Kidney (tissue), 14 donors: ENCODE data around the gene SLC25A47. TPM values are rescaled to one million over a fixed set of nuclear protein-coding genes. Genes with fewer than 3 reads are reported as not detected.

Experiments used
- DNase-seq, 5 donors: peaks; one replicate each; pipeline ENCODE4 v3.0.0-alpha.2; 2013 to 2020
- FAIRE-seq: peaks from 2 replicates; lab custom pipeline; 2012; peaks lifted over from hg19 to GRCh38; lab: Jason Lieb, UNC
- H3K27ac ChIP-seq, 2 donors: one replicate each; pipeline ENCODE4 v1.7.0; 2013; ENCODE audit warnings: low read depth in 2 of 2, low read length in 2 of 2, inconsistent platforms in 1 of 2
- H3K27me3 ChIP-seq: one replicate; pipeline ENCODE4 v1.7.1; 2013; ENCODE audit warnings: low read length, inconsistent platforms; ENCODE audit not compliant: control insufficient read depth, insufficient read depth
- H3K36me3 ChIP-seq, 3 donors: one replicate each; pipeline versions ENCODE4 v1.7.0 to v1.7.1; 2013; ENCODE audit warnings: low read length in 3 of 3, control low read depth in 1 of 3, inconsistent platforms in 1 of 3; ENCODE audit not compliant: insufficient read depth in 3 of 3, control insufficient read depth in 2 of 3
- H3K4me1 ChIP-seq, 3 donors: one replicate each; pipeline versions ENCODE4 v1.7.0 to v1.7.1; 2013; ENCODE audit warnings: low read length in 3 of 3, inconsistent platforms in 1 of 3, low read depth in 1 of 3; ENCODE audit not compliant: control insufficient read depth in 2 of 3, insufficient read depth in 2 of 3
- H3K4me3 ChIP-seq, 3 donors: one replicate each; pipeline versions ENCODE4 v1.7.0 to v1.8.1; 2013; ENCODE audit warnings: low read length in 3 of 3, control low read depth in 1 of 3, inconsistent platforms in 1 of 3
- H3K9ac ChIP-seq, 3 donors: one replicate each; pipeline versions ENCODE4 v1.7.0 to v1.7.1; 2013; ENCODE audit warnings: low read length in 3 of 3, control low read depth in 1 of 3, inconsistent platforms in 1 of 3
- H3K9me3 ChIP-seq, 3 donors: one replicate each; pipeline versions ENCODE4 v1.7.0 to v1.7.1; 2013; ENCODE audit warnings: low read length in 3 of 3, control low read depth in 1 of 3, inconsistent platforms in 1 of 3; ENCODE audit not compliant: control insufficient read depth in 2 of 3, insufficient read depth in 1 of 3
- intact Hi-C: fragments of 100-400 bp; cut with DNase I; formaldehyde crosslinking; loops from one replicate; pipeline ENCODE4 v1.11.1; 2022
- polyA plus RNA-seq: library from polyadenylated mRNA; stranded (reverse); fragments of 350-450 nt; fragmentation: Illumina TruSeq; extraction: RNeasy Lipid Tissue Mini Kit (QIAGEN cat#74804); gene quantifications from one replicate; pipeline ENCODE4 v1.2.3, GENCODE V29; 2014; ENCODE audit warnings: low read depth, low replicate concordance; ENCODE audit not compliant: insufficient read depth
- total RNA-seq: library from RNA; stranded (reverse); fragmentation: NEBNext Ultra II Directional; extraction: Animal tissue kit (Norgen Biotek cat#: 25700); gene quantifications from one replicate; pipeline ENCODE4 v1.2.1, GENCODE V29; 2021
- TF ChIP-seq, protein P1 (sequence below): IDR thresholded peaks from 3 replicates; pipeline ENCODE4 v1.5.1; 2012; ENCODE audit warnings: mild to moderate bottlenecking, moderate library complexity, borderline replicate concordance; ENCODE audit not compliant: insufficient read depth; ENCODE audit errors: extremely low read depth
- donor health status: control.
- donor health status: control.
- donor health status: control.
- donor health status: control.
- donor health status: control.
- donor health status: DM: yes; HTN: yes; CAD: no.
- donor health status: Normal renal cell carcinoma (clear cell type).

Gene SLC25A47
- total and polyA plus RNA-seq, 2 donors from 2014 or later, result 1.0 TPM; not detected in 1

DNA sequence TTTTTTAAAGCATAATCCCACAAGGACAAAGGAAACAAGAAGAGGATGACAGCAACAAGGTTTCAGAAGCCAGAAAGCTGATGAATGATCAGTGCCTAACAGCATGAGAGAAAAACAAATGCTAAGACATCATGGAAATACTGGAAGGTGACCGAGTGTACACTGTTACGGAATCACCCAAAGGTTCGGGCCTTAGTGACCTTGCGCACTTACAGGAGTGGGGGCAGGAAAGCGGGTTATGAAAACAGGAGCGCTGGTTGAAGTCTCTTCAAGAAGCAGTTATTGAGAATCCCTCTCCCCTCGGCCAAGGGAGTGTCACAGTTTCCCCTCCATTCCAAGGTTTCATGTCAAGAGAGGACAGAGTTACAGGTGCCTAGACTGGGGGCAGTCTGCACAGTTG is 42.6 kb downstream of the SLC25A47 start:
- DNase-seq (no peak), FAIRE-seq (no peak)
- intact Hi-C loops, result no loop called here
- Histone ChIP-seq H3K4me3 (no peak overlapping the region), H3K27me3 (no peaks in the 10 kb centered on the region), H3K9me3 (no peaks in the 10 kb centered on the region), H3K4me1 (no peaks in the 10 kb centered on the region), H3K36me3 (peaks cover 2 to 16% (median 15%) of the 10 kb centered on the region in 3 donors), H3K9ac (no peak overlapping the region), H3K27ac (no peak overlapping the region)
- TF ChIP-seq, protein P1, sequence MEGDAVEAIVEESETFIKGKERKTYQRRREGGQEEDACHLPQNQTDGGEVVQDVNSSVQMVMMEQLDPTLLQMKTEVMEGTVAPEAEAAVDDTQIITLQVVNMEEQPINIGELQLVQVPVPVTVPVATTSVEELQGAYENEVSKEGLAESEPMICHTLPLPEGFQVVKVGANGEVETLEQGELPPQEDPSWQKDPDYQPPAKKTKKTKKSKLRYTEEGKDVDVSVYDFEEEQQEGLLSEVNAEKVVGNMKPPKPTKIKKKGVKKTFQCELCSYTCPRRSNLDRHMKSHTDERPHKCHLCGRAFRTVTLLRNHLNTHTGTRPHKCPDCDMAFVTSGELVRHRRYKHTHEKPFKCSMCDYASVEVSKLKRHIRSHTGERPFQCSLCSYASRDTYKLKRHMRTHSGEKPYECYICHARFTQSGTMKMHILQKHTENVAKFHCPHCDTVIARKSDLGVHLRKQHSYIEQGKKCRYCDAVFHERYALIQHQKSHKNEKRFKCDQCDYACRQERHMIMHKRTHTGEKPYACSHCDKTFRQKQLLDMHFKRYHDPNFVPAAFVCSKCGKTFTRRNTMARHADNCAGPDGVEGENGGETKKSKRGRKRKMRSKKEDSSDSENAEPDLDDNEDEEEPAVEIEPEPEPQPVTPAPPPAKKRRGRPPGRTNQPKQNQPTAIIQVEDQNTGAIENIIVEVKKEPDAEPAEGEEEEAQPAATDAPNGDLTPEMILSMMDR, result no peak

DNA sequence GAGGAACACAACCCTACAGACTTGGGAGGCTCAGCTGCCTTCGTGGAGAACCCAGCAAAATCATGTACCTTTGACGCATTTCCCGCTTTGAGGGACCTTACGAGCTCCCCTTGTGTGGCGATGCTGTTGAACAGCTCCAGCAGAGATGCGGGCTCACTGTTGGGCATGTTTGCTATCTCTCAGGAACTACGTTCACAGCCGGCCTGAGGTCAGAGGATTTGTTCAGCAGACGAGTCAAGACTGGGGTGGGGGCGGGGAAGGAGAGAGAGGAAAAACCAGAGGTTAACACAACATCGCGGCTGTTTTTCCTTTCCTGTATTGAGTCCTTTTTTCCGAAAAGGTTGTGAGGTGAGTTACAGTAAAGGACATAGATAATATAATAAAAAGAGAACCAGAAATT is 45.9 kb downstream of the SLC25A47 start:
- FAIRE-seq (no peak), DNase-seq (no peak)
- no peak overlapping the region for H3K9ac ChIP-seq
- TF ChIP-seq, protein P1, result no peak
- H3K4me1 ChIP-seq, result no peaks in the 10 kb centered on the region
- H3K36me3 ChIP-seq, result peaks cover 0 to 9% (median 7%) of the 10 kb centered on the region in 3 donors
- H3K27me3 ChIP-seq, result no peaks in the 10 kb centered on the region
- intact Hi-C loops, result no loop called here
- no peak overlapping the region for H3K4me3 ChIP-seq
- no peak overlapping the region for H3K27ac ChIP-seq
- no peaks in the 10 kb centered on the region for H3K9me3 ChIP-seq

DNA sequence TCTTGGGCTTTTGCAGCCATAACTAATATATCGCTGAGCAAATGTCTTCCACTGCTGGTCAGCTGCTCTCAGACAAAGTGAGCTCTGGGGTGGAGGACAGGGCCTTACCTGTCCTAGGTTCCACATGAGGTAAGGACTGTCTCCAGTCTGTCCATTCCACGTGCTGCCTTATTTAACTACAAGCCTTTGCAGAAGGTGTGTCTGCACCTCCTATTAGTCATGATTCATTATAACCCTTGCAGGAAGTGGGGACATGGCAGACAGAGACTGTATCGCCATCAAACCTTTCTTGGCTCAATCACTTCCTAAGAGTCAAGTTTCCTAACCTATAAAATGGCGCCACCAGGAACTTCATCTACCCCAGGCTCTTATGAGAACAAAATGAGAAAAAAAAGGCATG is 46.9 kb downstream of the SLC25A47 start:
- DNase-seq (no peak), FAIRE-seq (no peak)
- H3K9ac ChIP-seq, result no peak overlapping the region
- H3K27ac ChIP-seq, result no peak overlapping the region
- H3K36me3 ChIP-seq, result peaks cover 0 to 9% (median 5%) of the 10 kb centered on the region in 3 donors
- intact Hi-C loops, result no loop called here
- no peaks in the 10 kb centered on the region for H3K9me3 ChIP-seq
- TF ChIP-seq, protein P1, result no peak
- no peaks in the 10 kb centered on the region for H3K27me3 ChIP-seq
- no peak overlapping the region for H3K4me3 ChIP-seq
- H3K4me1 ChIP-seq, result peaks cover 0 to 3% (median 0%) of the 10 kb centered on the region in 3 donors

DNA sequence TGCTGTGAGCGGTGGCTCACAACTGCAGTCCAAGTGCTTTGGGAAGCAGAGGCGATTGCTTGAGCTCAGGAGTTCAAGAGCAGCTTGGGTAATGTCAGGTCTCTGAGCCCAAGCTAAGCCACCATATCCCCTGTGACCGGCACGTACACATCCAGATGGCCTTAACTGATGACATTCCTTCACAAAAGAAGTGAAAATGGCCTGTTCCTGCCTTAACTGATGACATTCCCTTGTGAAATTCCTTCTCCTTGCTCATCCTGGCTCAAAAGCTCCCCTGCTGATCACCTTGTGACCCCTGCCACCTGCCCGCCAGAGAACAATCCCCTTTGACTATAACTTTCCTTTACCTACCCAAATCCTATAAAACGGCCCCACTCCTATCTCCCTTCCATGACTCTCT is 48.6 kb downstream of the SLC25A47 start:
- Histone ChIP-seq H3K4me1 (peaks cover 0 to 7% (median 3%) of the 10 kb centered on the region in 3 donors), H3K36me3 (peaks cover 0 to 9% (median 4%) of the 10 kb centered on the region in 3 donors), H3K9ac (no peak overlapping the region), H3K4me3 (no peak overlapping the region), H3K27me3 (no peaks in the 10 kb centered on the region), H3K9me3 (no peaks in the 10 kb centered on the region), H3K27ac (no peak overlapping the region)
- no peak for DNase-seq
- FAIRE-seq, result no peak
- TF ChIP-seq, protein P1, result no peak
- intact Hi-C loops, result no loop called here
